Keratinocyte (primary cell): ENCODE measurements around the gene CROT.

Experiments
- EZH2 ChIP-seq: IDR thresholded peaks from one replicate; pipeline ENCODE4 v1.6.1; 2012; ENCODE audit warnings: inconsistent platforms, mild to moderate bottlenecking, low read length, moderate library complexity
- TF ChIP-seq, protein P1 (sequence below), 3 experiments: IDR thresholded peaks in 1 of 3; conservative IDR thresholded peaks in 1 of 3; optimal IDR thresholded peaks in 1 of 3; 2 replicates in 2 of 3; 3 replicates in 1 of 3; pipeline versions ENCODE3 to v1.5.1; 2011; ENCODE audit warnings: low read length in 3 of 3, mild to moderate bottlenecking in 3 of 3, moderate library complexity in 2 of 3, control low read depth in 1 of 3, inconsistent platforms in 1 of 3; ENCODE audit not compliant: insufficient read depth in 2 of 3; ENCODE audit errors: extremely low read depth in 1 of 3

DNA sequence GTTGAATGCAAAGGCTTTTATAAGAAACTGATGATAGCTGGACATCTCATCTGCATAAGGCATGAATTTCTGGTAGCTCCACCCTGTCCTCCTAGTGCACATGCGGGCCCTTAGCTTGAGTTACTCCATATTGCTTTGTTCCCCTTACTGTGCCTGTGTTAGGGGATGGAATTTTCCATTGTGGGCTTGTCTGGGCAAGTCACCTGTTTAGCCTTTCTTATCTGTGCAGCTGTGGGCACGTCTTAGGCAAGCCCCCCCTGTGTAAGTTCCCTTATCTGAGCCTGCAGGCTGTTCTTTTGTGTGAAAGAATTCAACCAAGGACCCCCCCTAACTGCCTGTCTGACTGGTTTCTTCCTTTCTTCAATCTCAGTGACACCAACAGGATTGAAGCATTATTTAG, 14.5 kb upstream of the CROT start:
- TF ChIP-seq, protein P1, sequence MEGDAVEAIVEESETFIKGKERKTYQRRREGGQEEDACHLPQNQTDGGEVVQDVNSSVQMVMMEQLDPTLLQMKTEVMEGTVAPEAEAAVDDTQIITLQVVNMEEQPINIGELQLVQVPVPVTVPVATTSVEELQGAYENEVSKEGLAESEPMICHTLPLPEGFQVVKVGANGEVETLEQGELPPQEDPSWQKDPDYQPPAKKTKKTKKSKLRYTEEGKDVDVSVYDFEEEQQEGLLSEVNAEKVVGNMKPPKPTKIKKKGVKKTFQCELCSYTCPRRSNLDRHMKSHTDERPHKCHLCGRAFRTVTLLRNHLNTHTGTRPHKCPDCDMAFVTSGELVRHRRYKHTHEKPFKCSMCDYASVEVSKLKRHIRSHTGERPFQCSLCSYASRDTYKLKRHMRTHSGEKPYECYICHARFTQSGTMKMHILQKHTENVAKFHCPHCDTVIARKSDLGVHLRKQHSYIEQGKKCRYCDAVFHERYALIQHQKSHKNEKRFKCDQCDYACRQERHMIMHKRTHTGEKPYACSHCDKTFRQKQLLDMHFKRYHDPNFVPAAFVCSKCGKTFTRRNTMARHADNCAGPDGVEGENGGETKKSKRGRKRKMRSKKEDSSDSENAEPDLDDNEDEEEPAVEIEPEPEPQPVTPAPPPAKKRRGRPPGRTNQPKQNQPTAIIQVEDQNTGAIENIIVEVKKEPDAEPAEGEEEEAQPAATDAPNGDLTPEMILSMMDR (optimal IDR thresholded peaks at IDR 0.05 in 1 of 3, IDR thresholded peaks at IDR 0.05 in 1 of 3, conservative IDR thresholded peaks at IDR 0.05 in 1 of 3; ENCODE audit: extremely low read depth in 1 of 3, insufficient read depth in 2 of 3, low read length in 3 of 3) = no peak
- no peak for TF ChIP-seq EZH2
